Astrocyte of the cerebellum (primary cell): Measurements from ENCODE around the gene PIP4P1.

Source experiments
- DNase-seq: peaks from one replicate; pipeline ENCODE4 v3.0.0-alpha.2; 2011; ENCODE audit warnings: low read depth
- H3K4me3 ChIP-seq: 2 replicates; pipeline ENCODE4 v1.5.1; 2011; ENCODE audit warnings: mild to moderate bottlenecking, low read depth, low read length, moderate library complexity
- CTCF ChIP-seq: IDR thresholded peaks from 2 replicates; pipeline ENCODE4 v1.5.1; 2012; ENCODE audit warnings: low read length, low read depth, moderate library complexity, mild to moderate bottlenecking; ENCODE audit errors: missing control alignments
- in situ Hi-C: cut with HindIII; loops from 2 replicates; pipeline ENCODE4 v1.10.0; 2017; ENCODE audit warnings: low sequenced_read_pairs

Gene PIP4P1

GRCh38 chr14:20499108-20499507 lies 37.9 kb upstream of the PIP4P1 start:
- in situ Hi-C loops = no loop called here
- no peak overlapping the region for H3K4me3 ChIP-seq
- TF ChIP-seq CTCF = no peak
- DNase-seq = no peak

- no peak overlapping the region for H3K4me3 ChIP-seq
- DNase-seq = no peak
- no peak for TF ChIP-seq CTCF
- in situ Hi-C loops = no loop called here
These were observed 37.4 kb upstream of the PIP4P1 start for GRCh38 chr14:20498622-20499021.

GRCh38 chr14:20494935-20495766 lies 33.9 kb upstream of the PIP4P1 start:
- DNase-seq = no peak
- in situ Hi-C loops = no loop called here
- H3K4me3 ChIP-seq = no peak overlapping the region
- no peak for TF ChIP-seq CTCF

- in situ Hi-C loops = no loop called here
- TF ChIP-seq CTCF = no peak
- DNase-seq = no peak
These were observed 32.4 kb upstream of the PIP4P1 start for GRCh38 chr14:20493634-20494033.

GRCh38 chr14:20492486-20492885 lies 31.3 kb upstream of the PIP4P1 start:
- no peak for TF ChIP-seq CTCF
- DNase-seq = no peak
- in situ Hi-C loops = no loop called here
- no peak overlapping the region for H3K4me3 ChIP-seq

More at GRCh38 chr14:20493634-20494033, 32.4 kb upstream of the PIP4P1 start:
- no peak overlapping the region for H3K4me3 ChIP-seq

GRCh38 chr14:20490563-20490962 lies 29.3 kb upstream of the PIP4P1 start:
- H3K4me3 ChIP-seq = no peak overlapping the region
- no peak for TF ChIP-seq CTCF
- in situ Hi-C loops = no loop called here
- no peak for DNase-seq
